HG02678 (cell line): ENCODE data around the gene ZNF593.

Source experiments
- ATAC-seq: cut with Tn5 transposase; IDR thresholded peaks from one replicate; pipeline ENCODE4 v1.9.1; 2021; ENCODE audit warnings: mild to moderate bottlenecking, moderate library complexity; ENCODE audit not compliant: unreplicated experiment

ZNF593 gene

GRCh38 chr1:26200413-26200812, 30.7 kb downstream of the ZNF593 start:
- no peak for ATAC-seq

GRCh38 chr1:26203642-26204318, 34.1 kb downstream of the ZNF593 start:
- no peak for ATAC-seq

GRCh38 chr1:26210147-26210870, 40.6 kb downstream of the ZNF593 start:
- ATAC-seq: no peak

GRCh38 chr1:26212726-26213125, 43.0 kb downstream of the ZNF593 start:
- ATAC-seq: no peak

GRCh38 chr1:26213335-26213905, 43.7 kb downstream of the ZNF593 start:
- no peak for ATAC-seq

GRCh38 chr1:26215246-26215645, 45.5 kb downstream of the ZNF593 start:
- no peak for ATAC-seq

GRCh38 chr1:26218906-26219494, 49.3 kb downstream of the ZNF593 start:
- no peak for ATAC-seq
